CD14-positive monocyte (primary cell): ENCODE results near the gene SSMEM1. TPM values are rescaled to one million over a fixed set of nuclear protein-coding genes. Genes with fewer than 3 reads are reported as not detected.

ENCODE experiments used
- DNase-seq, 3 donors: peaks; one replicate each; pipeline ENCODE4 v3.0.0-alpha.2; 2011 to 2022
- H2AFZ ChIP-seq: 2 replicates; pipeline ENCODE4 v1.6.0; 2012; ENCODE audit warnings: mild to moderate bottlenecking, low read depth, low read length, inconsistent platforms; ENCODE audit not compliant: insufficient read depth, poor library complexity, severe bottlenecking
- H3K27ac ChIP-seq, 2 donors: 1 replicate in 1 of 2; 2 replicates in 1 of 2; pipeline ENCODE4 v1.5.1; 2012 to 2013; ENCODE audit warnings: low read length in 2 of 2, control low read depth in 1 of 2, inconsistent platforms in 1 of 2, low read depth in 1 of 2, mild to moderate bottlenecking in 1 of 2
- H3K27me3 ChIP-seq, 2 donors: one replicate each; pipeline versions ENCODE4 v1.6.0 to v1.6.1; 2011 to 2013; ENCODE audit warnings: low read length in 2 of 2; ENCODE audit not compliant: control insufficient read depth in 2 of 2, insufficient read depth in 2 of 2
- H3K36me3 ChIP-seq, 2 donors: replicated peaks in 1 of 2; 1 replicate in 1 of 2; 2 replicates in 1 of 2; pipeline versions ENCODE4 v1.5.1 to v1.6.1; 2012 to 2013; ENCODE audit warnings: low read length in 2 of 2, control low read depth in 1 of 2, inconsistent platforms in 1 of 2, mild to moderate bottlenecking in 1 of 2; ENCODE audit not compliant: insufficient read depth in 2 of 2, control insufficient read depth in 1 of 2
- H3K4me1 ChIP-seq, 2 donors: 1 replicate in 1 of 2; 2 replicates in 1 of 2; pipeline versions ENCODE4 v1.5.1 to v1.6.1; 2012 to 2013; ENCODE audit warnings: low read length in 2 of 2, control low read depth in 1 of 2, inconsistent platforms in 1 of 2, mild to moderate bottlenecking in 1 of 2, moderate library complexity in 1 of 2; ENCODE audit not compliant: insufficient read depth in 2 of 2, control insufficient read depth in 1 of 2
- H3K4me2 ChIP-seq: replicated peaks from 2 replicates; pipeline ENCODE3; 2012; ENCODE audit warnings: low read length, moderate library complexity, mild to moderate bottlenecking; ENCODE audit not compliant: poor library complexity, severe bottlenecking; ENCODE audit errors: extremely low read depth
- H3K4me3 ChIP-seq, 3 experiments: fragments of 200-600 bp in 1 of 3; sonication (generic) in 1 of 3; replicated peaks in 1 of 3; 1 replicate in 2 of 3; 2 replicates in 1 of 3; pipeline ENCODE4 v1.5.1; 2011 to 2013; ENCODE audit warnings: low read length in 3 of 3, mild to moderate bottlenecking in 3 of 3, control low read depth in 2 of 3, low read depth in 2 of 3, inconsistent platforms in 1 of 3, moderate library complexity in 1 of 3
- H3K79me2 ChIP-seq: 2 replicates; pipeline ENCODE4 v1.6.0; 2012; ENCODE audit warnings: mild to moderate bottlenecking, control low read depth, inconsistent platforms, low read length, moderate library complexity; ENCODE audit not compliant: insufficient read depth
- H3K9ac ChIP-seq: 2 replicates; pipeline ENCODE4 v1.6.0; 2017; ENCODE audit warnings: low read length, mild to moderate bottlenecking; ENCODE audit not compliant: insufficient read depth, poor library complexity, severe bottlenecking
- H3K9me3 ChIP-seq, 2 donors: replicated peaks in 1 of 2; 1 replicate in 1 of 2; 2 replicates in 1 of 2; pipeline versions ENCODE4 v1.5.1 to v1.6.1; 2012 to 2013; ENCODE audit warnings: low read length in 2 of 2, control low read depth in 1 of 2; ENCODE audit not compliant: control insufficient read depth in 1 of 2, insufficient read depth in 1 of 2
- H4K20me1 ChIP-seq: 2 replicates; pipeline ENCODE4 v1.6.0; 2012; ENCODE audit warnings: mild to moderate bottlenecking, low read length, control low read depth, moderate library complexity; ENCODE audit not compliant: insufficient read depth
- H3K27ac Mint-ChIP-seq, 7 donors: one replicate each; pipeline ENCODE4 v1.8.0; 2020; ENCODE audit warnings: mild to moderate bottlenecking in 7 of 7, mixed read lengths in 7 of 7, moderate library complexity in 6 of 7, inconsistent platforms in 2 of 7
- H3K27me3 Mint-ChIP-seq, 3 donors: one replicate each; pipeline ENCODE4 v1.8.0; 2021 to 2022; ENCODE audit warnings: low read depth in 3 of 3, mild to moderate bottlenecking in 3 of 3, mixed read lengths in 3 of 3, moderate library complexity in 3 of 3, inconsistent platforms in 1 of 3
- H3K36me3 Mint-ChIP-seq, 2 donors: one replicate each; pipeline ENCODE4 v1.8.0; 2020; ENCODE audit warnings: mixed read lengths in 2 of 2, inconsistent platforms in 1 of 2, mild to moderate bottlenecking in 1 of 2
- H3K4me1 Mint-ChIP-seq: one replicate; pipeline ENCODE4 v1.8.0; 2020; ENCODE audit warnings: mild to moderate bottlenecking, mixed read lengths
- H3K4me3 Mint-ChIP-seq, 2 donors: one replicate each; pipeline ENCODE4 v1.8.0; 2020; ENCODE audit warnings: mild to moderate bottlenecking in 2 of 2, mixed read lengths in 2 of 2, moderate library complexity in 1 of 2
- H3K9me3 Mint-ChIP-seq, 7 donors: one replicate each; pipeline ENCODE4 v1.8.0; 2020 to 2022; ENCODE audit warnings: mixed read lengths in 7 of 7, mild to moderate bottlenecking in 6 of 7, moderate library complexity in 6 of 7, inconsistent platforms in 2 of 7
- CTCF ChIP-seq: fragments of 200-600 bp; IDR thresholded peaks from one replicate; pipeline ENCODE4 v1.8.0; 2022; ENCODE audit warnings: antibody characterized with exemption, mild to moderate bottlenecking
- WGBS: methylation state at CpG from one replicate; pipeline ENCODE4 v1.1.5; 2013; ENCODE audit warnings: missing lambda C conversion rate; ENCODE audit not compliant: insufficient coverage; 5-methylcytosine and 5-hydroxymethylcytosine counted together
- intact Hi-C, 2 donors: fragments of 100-400 bp; cut with micrococcal nuclease; formaldehyde crosslinking; loops; one replicate each; pipeline versions ENCODE4 v1.15.0 to v1.15.1; 2023
- polyA plus RNA-seq, 3 donors: library from polyadenylated mRNA; depleted of rRNA in 1 of 3; unstranded in 2 of 3; stranded (reverse) in 1 of 3; fragments of 300-500 nt in 2 of 3; fragments of >200 nt in 1 of 3; fragmentation: Illumina TruSeq in 2 of 3; gene quantifications; 1 replicate in 2 of 3; 2 replicates in 1 of 3; pipeline ENCODE4 v1.2.3, GENCODE V29; 2012 to 2021

The SSMEM1 gene
- polyA plus RNA-seq, 3 donors, result not detected

DNA sequence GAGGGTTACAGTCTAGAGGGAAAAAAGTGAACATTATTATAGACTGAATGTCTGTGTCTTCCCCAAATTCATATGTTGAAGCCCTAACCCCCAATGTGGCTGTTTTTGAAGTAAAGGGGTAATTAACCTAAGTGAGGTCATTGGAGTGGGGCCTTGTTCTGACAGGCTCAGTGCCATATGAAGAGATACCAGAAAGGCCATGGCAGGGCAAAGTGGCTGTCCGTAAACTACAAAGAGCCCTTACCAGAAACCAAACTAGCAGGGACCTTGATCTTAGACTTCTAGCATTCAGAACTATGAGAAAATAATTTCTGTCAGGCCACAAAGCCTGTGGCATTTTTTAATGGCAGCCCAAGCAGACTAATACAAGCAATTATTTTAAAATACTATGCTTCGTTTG lies 11.2 kb upstream of the SSMEM1 start:
- no peaks in the 10 kb centered on the region for H3K27me3 Mint-ChIP-seq
- peaks cover 59 to 83% of the 10 kb centered on the region in 2 donors for H3K36me3 Mint-ChIP-seq
- H3K4me1 Mint-ChIP-seq, result no peaks in the 10 kb centered on the region
- Histone ChIP-seq H3K9ac (no peak overlapping the region), H3K9me3 (no peaks in the 10 kb centered on the region), H3K4me2 (no peak overlapping the region), H3K79me2 (no peaks in the 10 kb centered on the region), H3K27me3 (no peaks in the 10 kb centered on the region), H3K36me3 (peaks cover 69 to 82% of the 10 kb centered on the region in 2 donors), H2AFZ (no peak overlapping the region), H4K20me1 (no peaks in the 10 kb centered on the region), H3K4me3 (no peak overlapping the region), H3K4me1 (no peaks in the 10 kb centered on the region), H3K27ac (no peak overlapping the region)
- no peak overlapping the region for H3K27ac Mint-ChIP-seq
- intact Hi-C loops, result no loop called here
- WGBS, result no CpG with 5 or more reads among the region's 2 CpGs
- H3K4me3 Mint-ChIP-seq, result no peak overlapping the region
- TF ChIP-seq CTCF, result no peak
- no peak for DNase-seq
- no peaks in the 10 kb centered on the region for H3K9me3 Mint-ChIP-seq

DNA sequence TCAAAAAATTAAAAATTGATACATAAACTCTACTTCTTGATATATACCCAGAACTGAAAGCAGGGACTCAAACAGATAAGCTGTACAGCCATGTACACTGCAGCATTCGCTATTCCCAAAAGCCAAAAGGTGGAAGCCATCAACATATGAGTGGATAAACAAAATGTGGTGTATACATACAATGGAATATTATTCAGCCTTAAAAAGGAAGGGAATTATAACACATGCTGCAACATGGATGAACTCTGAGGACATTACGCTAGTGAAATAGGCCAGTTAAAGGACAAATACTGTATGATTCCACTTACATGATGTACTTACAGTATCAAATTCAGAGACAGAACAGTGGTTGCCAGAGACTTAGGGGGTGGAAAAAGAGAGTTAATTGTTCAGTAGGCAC lies 10.6 kb upstream of the SSMEM1 start:
- intact Hi-C loops, result no loop called here
- H3K4me3 Mint-ChIP-seq, result no peak overlapping the region
- H3K36me3 Mint-ChIP-seq, result peaks cover 58 to 82% of the 10 kb centered on the region in 2 donors
- no peaks in the 10 kb centered on the region for H3K4me1 Mint-ChIP-seq
- no CpG with 5 or more reads among the region's 2 CpGs for WGBS
- no peaks in the 10 kb centered on the region for H3K27me3 Mint-ChIP-seq
- H3K27ac ChIP-seq, result no peak overlapping the region
- no peaks in the 10 kb centered on the region for H3K27me3 ChIP-seq
- H3K27ac Mint-ChIP-seq, result no peak overlapping the region
- H2AFZ ChIP-seq, result no peak overlapping the region
- H3K79me2 ChIP-seq, result no peaks in the 10 kb centered on the region
- H3K9me3 ChIP-seq, result no peaks in the 10 kb centered on the region
- H3K9ac ChIP-seq, result no peak overlapping the region
- H4K20me1 ChIP-seq, result no peaks in the 10 kb centered on the region
- no peaks in the 10 kb centered on the region for H3K9me3 Mint-ChIP-seq
- DNase-seq, result no peak
- H3K4me1 ChIP-seq, result no peaks in the 10 kb centered on the region
- H3K36me3 ChIP-seq, result peaks cover 69 to 82% of the 10 kb centered on the region in 2 donors
- TF ChIP-seq CTCF, result no peak
- no peak overlapping the region for H3K4me2 ChIP-seq
- H3K4me3 ChIP-seq, result no peak overlapping the region
